ENCODE results near the gene MB. TPM values are rescaled to one million over a fixed set of nuclear protein-coding genes. Genes with fewer than 3 reads are reported as not detected.

MB gene
- total and polyA plus RNA-seq, 2 donors from 2014 or later = 0.84 TPM; not detected in 1

DNA sequence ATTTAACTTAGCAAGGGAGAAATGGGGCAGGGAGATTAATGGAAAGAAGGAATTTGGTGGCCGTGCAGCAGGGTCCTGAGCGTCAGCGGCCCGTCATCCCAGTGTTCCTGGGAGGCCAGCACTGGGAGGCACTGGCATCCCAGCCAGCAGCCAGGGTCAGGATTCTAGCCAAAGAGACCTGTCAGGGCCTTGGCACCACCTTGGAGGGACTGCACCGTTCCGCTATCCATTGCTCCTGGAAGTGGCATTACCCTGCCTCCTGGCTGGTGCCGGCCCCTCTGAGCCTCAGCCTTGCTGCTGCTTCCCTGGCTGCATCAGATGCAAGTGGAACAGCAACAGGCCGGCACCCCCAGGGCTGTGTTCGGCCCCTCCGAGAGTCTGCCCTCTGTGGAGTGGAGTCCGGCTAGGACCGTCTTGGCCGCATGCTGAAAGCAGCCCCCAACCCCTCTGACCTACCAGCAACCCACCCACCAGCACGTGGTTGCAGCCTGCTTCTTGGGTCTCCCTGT is 46.4 kb downstream of the MB start:
- DNase-seq = no peak
- Histone ChIP-seq H3K4me1 (ENCODE audit: control insufficient read depth in 2 of 3, insufficient read depth in 2 of 3, low read depth in 1 of 3, low read length in 3 of 3) (no peaks in the 10 kb centered on the region), H3K27me3 (ENCODE audit: control insufficient read depth, insufficient read depth, low read length) (no peaks in the 10 kb centered on the region), H3K4me3 (ENCODE audit: low read length in 3 of 3) (no peak overlapping the region), H3K9me3 (ENCODE audit: control insufficient read depth in 2 of 3, insufficient read depth in 1 of 3, low read length in 3 of 3) (no peaks in the 10 kb centered on the region), H3K9ac (ENCODE audit: low read length in 3 of 3) (no peak overlapping the region), H3K36me3 (ENCODE audit: control insufficient read depth in 2 of 3, insufficient read depth in 3 of 3, low read length in 3 of 3) (no peaks in the 10 kb centered on the region), H3K27ac (ENCODE audit: low read depth in 2 of 2, low read length in 2 of 2) (no peak overlapping the region)
- FAIRE-seq = no peak
- TF ChIP-seq, protein P1, sequence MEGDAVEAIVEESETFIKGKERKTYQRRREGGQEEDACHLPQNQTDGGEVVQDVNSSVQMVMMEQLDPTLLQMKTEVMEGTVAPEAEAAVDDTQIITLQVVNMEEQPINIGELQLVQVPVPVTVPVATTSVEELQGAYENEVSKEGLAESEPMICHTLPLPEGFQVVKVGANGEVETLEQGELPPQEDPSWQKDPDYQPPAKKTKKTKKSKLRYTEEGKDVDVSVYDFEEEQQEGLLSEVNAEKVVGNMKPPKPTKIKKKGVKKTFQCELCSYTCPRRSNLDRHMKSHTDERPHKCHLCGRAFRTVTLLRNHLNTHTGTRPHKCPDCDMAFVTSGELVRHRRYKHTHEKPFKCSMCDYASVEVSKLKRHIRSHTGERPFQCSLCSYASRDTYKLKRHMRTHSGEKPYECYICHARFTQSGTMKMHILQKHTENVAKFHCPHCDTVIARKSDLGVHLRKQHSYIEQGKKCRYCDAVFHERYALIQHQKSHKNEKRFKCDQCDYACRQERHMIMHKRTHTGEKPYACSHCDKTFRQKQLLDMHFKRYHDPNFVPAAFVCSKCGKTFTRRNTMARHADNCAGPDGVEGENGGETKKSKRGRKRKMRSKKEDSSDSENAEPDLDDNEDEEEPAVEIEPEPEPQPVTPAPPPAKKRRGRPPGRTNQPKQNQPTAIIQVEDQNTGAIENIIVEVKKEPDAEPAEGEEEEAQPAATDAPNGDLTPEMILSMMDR (IDR thresholded peaks at IDR 0.05; ENCODE audit: borderline replicate concordance, extremely low read depth, insufficient read depth) = no peak
- intact Hi-C loops (cut with DNase I) = no loop called here

DNA sequence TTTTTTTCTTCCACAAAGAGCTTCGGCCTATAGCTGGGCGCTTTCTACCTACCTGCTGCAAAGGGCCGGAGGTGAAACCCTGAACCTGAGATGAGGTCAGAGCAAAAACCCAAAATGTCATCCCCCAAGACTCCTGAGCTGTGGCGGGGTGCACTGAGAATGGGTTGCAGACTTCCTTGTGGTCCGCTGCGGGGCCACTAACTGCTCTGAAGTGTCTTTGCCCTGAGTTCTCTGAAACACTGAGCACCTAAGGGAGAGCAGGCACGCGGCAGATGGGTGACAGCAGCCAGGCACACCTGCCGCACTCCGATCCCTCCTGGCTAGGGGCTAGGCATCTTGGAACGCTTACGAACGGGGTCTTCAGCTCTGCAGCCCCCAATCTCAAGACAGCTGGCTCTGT is 47.2 kb downstream of the MB start:
- TF ChIP-seq, protein P1 (IDR thresholded peaks at IDR 0.05; ENCODE audit: borderline replicate concordance, extremely low read depth, insufficient read depth) = no peak
- DNase-seq (no peak), FAIRE-seq (no peak)
- H3K9ac ChIP-seq (ENCODE audit: low read length in 3 of 3) = no peak overlapping the region
- H3K27ac ChIP-seq (ENCODE audit: low read depth in 2 of 2, low read length in 2 of 2) = no peak overlapping the region
- intact Hi-C loops (cut with DNase I) = no loop called here
- no peaks in the 10 kb centered on the region for H3K9me3 ChIP-seq (ENCODE audit: control insufficient read depth in 2 of 3, insufficient read depth in 1 of 3, low read length in 3 of 3)
- H3K27me3 ChIP-seq (ENCODE audit: control insufficient read depth, insufficient read depth, low read length) = no peaks in the 10 kb centered on the region
- peaks cover 0 to 3% (median 0%) of the 10 kb centered on the region in 3 donors for H3K4me1 ChIP-seq (ENCODE audit: control insufficient read depth in 2 of 3, insufficient read depth in 2 of 3, low read depth in 1 of 3, low read length in 3 of 3)
- no peak overlapping the region for H3K4me3 ChIP-seq (ENCODE audit: low read length in 3 of 3)
- no peaks in the 10 kb centered on the region for H3K36me3 ChIP-seq (ENCODE audit: control insufficient read depth in 2 of 3, insufficient read depth in 3 of 3, low read length in 3 of 3)

DNA sequence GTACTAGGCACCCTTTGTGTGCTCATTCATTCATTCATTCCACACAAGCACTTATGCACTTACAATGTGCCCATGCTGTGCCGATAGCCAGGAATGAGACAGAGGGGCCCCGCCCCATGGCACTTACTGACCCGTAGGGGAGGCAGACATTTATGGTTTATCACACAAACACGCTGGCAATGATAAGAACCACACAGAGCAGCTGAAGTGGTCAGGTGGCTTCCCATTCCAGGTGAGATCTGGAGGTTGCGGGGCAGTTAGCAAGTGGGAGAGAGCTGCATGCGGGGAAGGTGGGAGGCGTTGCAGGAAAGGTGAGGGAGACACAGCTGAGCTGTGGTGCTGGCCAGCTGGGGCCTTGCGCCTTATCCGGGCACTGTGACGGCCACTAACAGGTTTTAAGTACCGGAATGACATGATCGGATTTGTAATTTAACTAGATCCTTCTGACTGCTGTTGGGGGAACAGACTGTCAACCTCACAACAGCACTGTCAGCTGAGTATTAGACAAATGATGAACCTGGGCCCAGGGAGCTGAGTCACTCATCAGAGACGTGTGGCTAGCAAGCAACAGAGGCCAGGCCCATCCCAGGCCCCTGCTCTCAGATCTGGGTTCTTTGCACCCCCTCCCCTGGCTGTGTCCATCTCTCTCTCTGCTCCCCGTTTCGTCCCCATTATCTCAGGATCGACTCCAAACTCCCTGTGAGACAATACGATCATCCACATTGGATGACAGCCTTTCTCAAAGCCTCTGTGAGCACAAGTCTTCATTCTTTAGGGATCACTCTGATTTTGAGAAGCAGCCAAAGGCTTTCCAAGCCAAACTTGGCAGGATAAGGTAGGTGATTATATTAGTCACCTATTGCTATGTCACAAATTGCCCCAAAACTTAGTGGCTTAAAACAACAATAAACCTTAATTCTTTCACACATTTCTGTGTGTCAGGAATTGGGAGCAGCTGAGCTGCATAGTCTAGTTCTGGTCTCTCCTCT is 48.1 kb downstream of the MB start:
- intact Hi-C loops (cut with DNase I) = no loop called here
- FAIRE-seq (no peak), DNase-seq (no peak)
- H3K9ac ChIP-seq (ENCODE audit: low read length in 3 of 3) = no peak overlapping the region
- no peaks in the 10 kb centered on the region for H3K36me3 ChIP-seq (ENCODE audit: control insufficient read depth in 2 of 3, insufficient read depth in 3 of 3, low read length in 3 of 3)
- H3K4me1 ChIP-seq (ENCODE audit: control insufficient read depth in 2 of 3, insufficient read depth in 2 of 3, low read depth in 1 of 3, low read length in 3 of 3) = peaks cover 0 to 4% (median 0%) of the 10 kb centered on the region in 3 donors
- no peak overlapping the region for H3K27ac ChIP-seq (ENCODE audit: low read depth in 2 of 2, low read length in 2 of 2)
- H3K4me3 ChIP-seq (ENCODE audit: low read length in 3 of 3) = no peak overlapping the region
- no peaks in the 10 kb centered on the region for H3K27me3 ChIP-seq (ENCODE audit: control insufficient read depth, insufficient read depth, low read length)
- H3K9me3 ChIP-seq (ENCODE audit: control insufficient read depth in 2 of 3, insufficient read depth in 1 of 3, low read length in 3 of 3) = no peaks in the 10 kb centered on the region
- TF ChIP-seq, protein P1 (IDR thresholded peaks at IDR 0.05; ENCODE audit: borderline replicate concordance, extremely low read depth, insufficient read depth) = no peak
